ENCODE measurements around the gene ZNF324B. TPM values are rescaled to one million over a fixed set of nuclear protein-coding genes. Genes with fewer than 3 reads are reported as not detected.
"Not testable (repeated sequence)": the region's sequence is repeated elsewhere in the genome, so short reads cannot be mapped to it uniquely, and the experiment has no call there.

Gene ZNF324B
- total RNA-seq (2022) (4.6 and 6.8 TPM in 2 replicates), Bru-seq, nascent RNA (percentile 43 among the genes with signal in this experiment), BruChase-seq, experiment 1, labeled RNA remaining after a 2-hour chase (percentile 51 among the genes with signal in this experiment), BruChase-seq, experiment 2, labeled RNA remaining after a 6-hour chase (percentile 44 among the genes with signal in this experiment)
- long read RNA-seq, partial matches to known transcripts, result 0 of 3 reads
- long read RNA-seq, other reads (novel, unspliced or antisense), result 1 of 3 reads

DNA sequence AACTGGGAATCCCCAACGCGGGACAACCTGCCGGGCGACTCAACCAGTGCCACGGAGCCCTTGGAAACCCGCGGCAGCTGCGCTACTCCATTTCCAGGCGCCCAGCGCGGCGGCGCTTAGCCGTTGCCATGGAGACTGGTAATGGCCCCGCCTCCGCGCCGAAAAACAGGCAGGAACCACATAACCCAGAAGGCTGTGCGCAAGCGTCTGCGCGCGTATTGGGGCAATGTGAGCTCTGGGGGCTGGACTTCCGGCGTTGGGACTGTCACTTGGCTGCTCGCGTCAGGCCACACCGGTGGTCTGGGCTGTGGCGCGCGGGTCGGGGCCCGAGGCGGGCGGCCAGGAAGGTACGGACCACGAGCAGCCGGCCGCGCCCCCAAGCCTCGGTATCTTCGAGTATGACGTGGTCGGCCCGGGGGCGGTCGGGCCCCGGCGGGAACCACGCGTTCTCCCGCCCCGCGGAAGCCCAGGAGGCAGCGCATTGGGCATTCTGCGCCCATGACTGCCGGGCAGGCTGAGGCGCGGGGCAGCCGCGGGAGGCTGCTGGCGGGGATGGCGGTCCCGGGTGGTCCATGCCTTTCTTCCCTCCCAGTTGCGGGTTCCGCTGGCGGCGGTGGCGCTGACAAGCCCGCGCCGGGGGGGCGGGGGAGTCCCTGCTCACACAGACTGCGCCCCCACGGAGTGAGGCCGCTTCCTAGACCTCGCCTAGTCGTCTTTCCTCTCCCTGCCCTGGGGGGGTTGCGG is at the start of gene ZNF324B:
Gene ZNF324B, plus strand, starts transcription at position 265 of the 744 bp plus-strand sequence. CDS start 2,080 bp downstream, outside the sequence.
- peaks cover 25% of the 10 kb centered on the region for H3K9me3 Mint-ChIP-seq (ENCODE audit: unreplicated experiment)
- no TSS peak for BruUV-seq (replicated peaks)
- POLR2A ChIA-PET, result interaction anchor here (0.6 to 1.2 kb wide), 2 partner anchors 43 to 268 kb away, joined by 3 to 14 read pairs; partner anchors contain the start of gene ZNF584
- H3K36me3 Mint-ChIP-seq (ENCODE audit: insufficient read depth, unreplicated experiment), result no peaks in the 10 kb centered on the region
- Histone ChIP-seq H3K27me3 (replicated peaks; ENCODE audit: control insufficient read depth, insufficient read depth, low read length) (no peaks in the 10 kb centered on the region), H3K9me3 (peaks cover 31% of the 10 kb centered on the region), H3K4me1 (peaks cover 3% of the 10 kb centered on the region; the same call in 1 of the 2 replicates), H3K36me3 (ENCODE audit: control insufficient read depth, insufficient read depth, low read length) (no peaks in the 10 kb centered on the region), H3K4me3 (ENCODE audit: low read depth, low read length) (peak within 1 kb of the TSS; percentile 72)
- H3K4me1 Mint-ChIP-seq (ENCODE audit: low read depth, unreplicated experiment), result peaks cover 19% of the 10 kb centered on the region
- H3K27ac Mint-ChIP-seq (ENCODE audit: unreplicated experiment), result peak within 1 kb of the TSS; percentile 86
- CTCF ChIA-PET, result interaction anchor here (0.5 to 1.1 kb wide), 3 partner anchors 16 to 68 kb away, joined by 3 to 9 read pairs (median 3); partner anchors contain the start of genes ZBTB45 and ZNF324
- peak within 1 kb of the TSS; percentile 90 for H3K4me3 Mint-ChIP-seq (ENCODE audit: unreplicated experiment)
- TF ChIP-seq, protein P1, sequence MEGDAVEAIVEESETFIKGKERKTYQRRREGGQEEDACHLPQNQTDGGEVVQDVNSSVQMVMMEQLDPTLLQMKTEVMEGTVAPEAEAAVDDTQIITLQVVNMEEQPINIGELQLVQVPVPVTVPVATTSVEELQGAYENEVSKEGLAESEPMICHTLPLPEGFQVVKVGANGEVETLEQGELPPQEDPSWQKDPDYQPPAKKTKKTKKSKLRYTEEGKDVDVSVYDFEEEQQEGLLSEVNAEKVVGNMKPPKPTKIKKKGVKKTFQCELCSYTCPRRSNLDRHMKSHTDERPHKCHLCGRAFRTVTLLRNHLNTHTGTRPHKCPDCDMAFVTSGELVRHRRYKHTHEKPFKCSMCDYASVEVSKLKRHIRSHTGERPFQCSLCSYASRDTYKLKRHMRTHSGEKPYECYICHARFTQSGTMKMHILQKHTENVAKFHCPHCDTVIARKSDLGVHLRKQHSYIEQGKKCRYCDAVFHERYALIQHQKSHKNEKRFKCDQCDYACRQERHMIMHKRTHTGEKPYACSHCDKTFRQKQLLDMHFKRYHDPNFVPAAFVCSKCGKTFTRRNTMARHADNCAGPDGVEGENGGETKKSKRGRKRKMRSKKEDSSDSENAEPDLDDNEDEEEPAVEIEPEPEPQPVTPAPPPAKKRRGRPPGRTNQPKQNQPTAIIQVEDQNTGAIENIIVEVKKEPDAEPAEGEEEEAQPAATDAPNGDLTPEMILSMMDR (IDR thresholded peaks at IDR 0.05; ENCODE audit: insufficient read depth in 1 of 2, low read depth in 1 of 2, low read length in 1 of 2, severe bottlenecking in 1 of 2, unreplicated experiment in 1 of 2), result no peak
- intact Hi-C loops (cut with micrococcal nuclease; ENCODE audit: unreplicated experiment), result loop anchor here (1.0 to 2.0 kb wide), 2 partner anchors 15 to 43 kb away; partner anchors contain the start of genes ZNF324 and ZNF584
- no peaks in the 10 kb centered on the region for H3K27me3 Mint-ChIP-seq (ENCODE audit: insufficient read depth, unreplicated experiment)
- peak; percentile 96 to 97 for DNase-seq

DNA sequence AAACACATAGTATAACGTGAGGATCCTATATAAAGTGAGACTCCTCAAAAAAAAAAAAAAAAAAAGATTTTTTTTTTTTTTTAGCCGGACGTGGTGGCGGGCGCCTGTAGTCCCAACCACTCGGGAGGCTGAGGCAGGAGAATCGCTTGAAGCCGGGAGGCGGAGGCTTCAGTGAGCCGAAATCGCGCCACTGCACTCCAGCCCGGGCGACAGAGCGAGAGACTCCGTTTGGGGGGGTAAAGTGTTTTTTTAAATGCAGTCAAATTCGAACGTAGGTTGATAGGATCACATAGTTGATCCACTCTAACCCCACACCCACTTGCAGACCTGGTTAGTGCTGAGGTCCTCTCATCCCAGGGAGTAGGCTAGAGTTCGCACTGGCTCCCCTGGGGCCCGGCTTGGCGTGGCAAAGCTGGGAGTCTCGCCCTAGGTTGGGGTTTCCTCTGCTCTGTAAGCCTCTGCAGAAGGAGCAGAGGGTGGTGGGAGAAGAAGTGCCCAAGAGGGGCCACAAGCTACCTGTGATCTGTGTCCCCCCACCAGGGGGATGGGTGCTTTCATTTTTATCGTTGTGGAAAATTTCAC is 49.5 kb upstream of the ZNF324B start:
- no peak for DNase-seq
- TSS peak; percentile 48 for BruUV-seq (replicated peaks)
- H3K4me1 ChIP-seq, result peaks cover 12% of the 10 kb centered on the region
- H3K9me3 ChIP-seq, result no peaks in the 10 kb centered on the region
- TF ChIP-seq, protein P1 (IDR thresholded peaks at IDR 0.05; ENCODE audit: insufficient read depth in 1 of 2, low read depth in 1 of 2, low read length in 1 of 2, severe bottlenecking in 1 of 2, unreplicated experiment in 1 of 2), result no peak
- Mint-ChIP-seq H3K9me3 (ENCODE audit: unreplicated experiment) (no peaks in the 10 kb centered on the region), H3K4me1 (ENCODE audit: low read depth, unreplicated experiment) (peaks cover 16% of the 10 kb centered on the region), H3K36me3 (ENCODE audit: insufficient read depth, unreplicated experiment) (peaks cover 26% of the 10 kb centered on the region), H3K27me3 (ENCODE audit: insufficient read depth, unreplicated experiment) (no peaks in the 10 kb centered on the region), H3K4me3 (ENCODE audit: unreplicated experiment) (peak overlapping the region; percentile 99), H3K27ac (ENCODE audit: unreplicated experiment) (peak overlapping the region; percentile 99)
- H3K27me3 ChIP-seq (replicated peaks; ENCODE audit: control insufficient read depth, insufficient read depth, low read length), result no peaks in the 10 kb centered on the region
- H3K4me3 ChIP-seq (ENCODE audit: low read depth, low read length), result peak overlapping the region; percentile 93
- intact Hi-C loops (cut with micrococcal nuclease; ENCODE audit: unreplicated experiment), result loop anchor here (2.0 kb wide), 2 partner anchors 39 to 73 kb away; partner anchors contain the start of gene ZNF497
- CTCF ChIA-PET, result no interaction called here
- H3K36me3 ChIP-seq (ENCODE audit: control insufficient read depth, insufficient read depth, low read length), result no peaks in the 10 kb centered on the region
- POLR2A ChIA-PET, result no interaction called here

DNA sequence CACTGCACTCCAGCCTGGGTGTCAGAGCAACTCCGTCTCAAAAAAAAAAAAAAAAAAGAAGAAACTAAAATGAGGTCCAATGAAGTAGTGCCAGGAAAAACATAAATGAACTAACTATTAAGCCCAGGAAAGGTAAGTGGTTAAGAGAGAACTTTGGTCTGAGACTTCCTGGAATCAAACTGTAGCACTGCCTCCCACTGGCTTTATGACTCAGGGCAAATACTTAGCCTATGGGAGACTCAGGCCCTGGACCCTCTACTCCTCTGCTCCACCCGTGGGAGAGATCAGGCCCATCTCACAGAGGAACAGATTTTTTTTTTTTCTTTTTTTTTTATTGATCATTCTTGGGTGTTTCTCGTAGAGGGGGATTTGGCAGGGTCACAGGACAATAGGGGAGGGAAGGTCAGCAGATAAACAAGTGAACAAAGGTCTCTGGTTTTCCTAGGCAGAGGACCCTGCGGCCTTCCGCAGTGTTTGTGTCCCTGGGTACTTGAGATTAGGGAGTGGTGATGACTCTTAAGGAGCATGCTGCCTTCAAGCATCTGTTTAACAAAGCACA is 47.4 kb upstream of the ZNF324B start:
- CTCF ChIA-PET; H3K9me3 ChIP-seq; BruUV-seq (replicated peaks); H3K4me3 ChIP-seq (ENCODE audit: low read depth, low read length); POLR2A ChIA-PET; H3K4me3 Mint-ChIP-seq (ENCODE audit: unreplicated experiment); H3K27me3 Mint-ChIP-seq (ENCODE audit: insufficient read depth, unreplicated experiment); H3K9me3 Mint-ChIP-seq (ENCODE audit: unreplicated experiment); H3K36me3 ChIP-seq (ENCODE audit: control insufficient read depth, insufficient read depth, low read length); H3K27ac Mint-ChIP-seq (ENCODE audit: unreplicated experiment); intact Hi-C loops (cut with micrococcal nuclease; ENCODE audit: unreplicated experiment); DNase-seq; H3K27me3 ChIP-seq (replicated peaks; ENCODE audit: control insufficient read depth, insufficient read depth, low read length): not testable (repeated sequence)
- Mint-ChIP-seq H3K4me1 (ENCODE audit: low read depth, unreplicated experiment) (peaks cover 27% of the 10 kb centered on the region), H3K36me3 (ENCODE audit: insufficient read depth, unreplicated experiment) (peaks cover 36% of the 10 kb centered on the region)
- peaks cover 17% of the 10 kb centered on the region for H3K4me1 ChIP-seq
